Measurements from ENCODE around the gene ST3GAL3.

DNA sequence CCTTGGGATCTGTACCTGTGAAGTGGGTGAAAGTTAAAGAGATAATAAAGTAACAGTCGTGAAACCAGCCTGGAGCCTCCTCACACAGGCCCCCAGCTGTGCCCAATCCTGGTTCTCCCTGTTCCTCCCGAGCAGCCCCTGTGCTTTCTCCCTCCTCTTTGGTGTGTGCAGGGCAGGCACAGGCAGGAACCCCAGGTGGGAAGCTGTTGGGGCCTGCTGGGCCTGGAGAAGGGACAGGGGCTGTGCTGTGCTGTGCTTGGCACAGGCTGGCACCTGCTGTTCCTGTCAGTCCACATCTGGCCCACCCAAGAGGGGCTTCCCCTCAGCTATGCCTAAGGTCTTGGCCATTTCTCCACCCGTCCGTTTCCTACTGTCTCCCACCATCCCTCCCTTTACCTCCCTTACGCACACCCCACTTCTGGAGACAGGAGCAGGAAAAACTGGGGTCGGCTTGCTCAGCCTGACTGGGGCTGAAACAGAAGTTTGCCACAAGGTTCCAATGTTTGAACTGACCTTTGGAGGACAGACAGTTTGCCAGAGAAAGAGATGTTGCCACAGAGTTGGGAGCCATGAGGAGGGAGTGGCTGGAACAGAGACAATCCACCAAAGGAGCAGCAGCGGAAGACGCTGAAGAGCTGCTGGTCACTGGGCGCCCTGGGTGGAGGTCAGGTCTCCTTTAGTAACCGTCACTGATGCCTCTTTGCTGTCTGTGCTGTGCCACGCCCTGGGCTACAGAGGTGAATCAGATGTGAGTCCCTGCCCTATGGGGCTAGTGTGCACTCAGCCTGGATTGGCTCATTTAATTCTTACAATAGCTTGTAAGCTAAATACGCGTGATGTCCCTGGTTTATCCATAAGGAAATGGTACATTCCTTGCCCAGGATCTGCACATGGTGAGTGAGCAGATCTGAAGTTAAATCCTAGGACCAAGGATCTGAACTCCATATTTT lies 207.5 kb downstream of the ST3GAL3 start:
- TF ChIP-seq EZH2 (IDR thresholded peaks at IDR 0.05; ENCODE audit: low read length): no peak
- TF ChIP-seq, protein P1, sequence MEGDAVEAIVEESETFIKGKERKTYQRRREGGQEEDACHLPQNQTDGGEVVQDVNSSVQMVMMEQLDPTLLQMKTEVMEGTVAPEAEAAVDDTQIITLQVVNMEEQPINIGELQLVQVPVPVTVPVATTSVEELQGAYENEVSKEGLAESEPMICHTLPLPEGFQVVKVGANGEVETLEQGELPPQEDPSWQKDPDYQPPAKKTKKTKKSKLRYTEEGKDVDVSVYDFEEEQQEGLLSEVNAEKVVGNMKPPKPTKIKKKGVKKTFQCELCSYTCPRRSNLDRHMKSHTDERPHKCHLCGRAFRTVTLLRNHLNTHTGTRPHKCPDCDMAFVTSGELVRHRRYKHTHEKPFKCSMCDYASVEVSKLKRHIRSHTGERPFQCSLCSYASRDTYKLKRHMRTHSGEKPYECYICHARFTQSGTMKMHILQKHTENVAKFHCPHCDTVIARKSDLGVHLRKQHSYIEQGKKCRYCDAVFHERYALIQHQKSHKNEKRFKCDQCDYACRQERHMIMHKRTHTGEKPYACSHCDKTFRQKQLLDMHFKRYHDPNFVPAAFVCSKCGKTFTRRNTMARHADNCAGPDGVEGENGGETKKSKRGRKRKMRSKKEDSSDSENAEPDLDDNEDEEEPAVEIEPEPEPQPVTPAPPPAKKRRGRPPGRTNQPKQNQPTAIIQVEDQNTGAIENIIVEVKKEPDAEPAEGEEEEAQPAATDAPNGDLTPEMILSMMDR (optimal IDR thresholded peaks at IDR 0.05 in 1 of 3, IDR thresholded peaks at IDR 0.05 in 1 of 3, conservative IDR thresholded peaks at IDR 0.05 in 1 of 3; ENCODE audit: extremely low read depth in 1 of 3, insufficient read depth in 2 of 3, low read length in 3 of 3): no peak

Data from keratinocyte (primary cell).